ENCODE results near the gene C11orf16.

C11orf16 gene

DNA sequence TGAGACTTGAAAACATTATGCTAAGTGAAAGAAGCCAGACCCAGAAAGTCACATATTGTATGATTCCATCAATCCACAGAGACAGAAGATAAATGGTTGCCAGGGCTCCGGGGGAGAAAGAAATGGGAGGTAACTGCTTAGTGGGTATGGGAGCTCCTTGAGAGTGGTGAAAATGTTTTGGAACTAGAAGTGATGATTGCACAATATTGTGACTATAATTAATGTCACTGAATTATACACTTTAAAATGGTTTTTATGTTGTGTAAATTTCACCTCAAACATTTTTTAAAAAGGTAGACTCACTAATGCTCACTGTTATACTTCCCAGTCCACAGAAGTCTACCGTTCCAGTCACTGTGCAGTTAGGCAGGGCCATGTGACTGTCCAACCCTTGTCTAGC is 54.0 kb downstream of the C11orf16 start:
- DNase-seq, result no peak

- DNase-seq, result no peak
These were observed 58.9 kb downstream of the C11orf16 start for GRCh38 chr11:8873741-8874405.

GRCh38 chr11:8871962-8872361 is 60.8 kb downstream of the C11orf16 start:
- no peak for DNase-seq

DNA sequence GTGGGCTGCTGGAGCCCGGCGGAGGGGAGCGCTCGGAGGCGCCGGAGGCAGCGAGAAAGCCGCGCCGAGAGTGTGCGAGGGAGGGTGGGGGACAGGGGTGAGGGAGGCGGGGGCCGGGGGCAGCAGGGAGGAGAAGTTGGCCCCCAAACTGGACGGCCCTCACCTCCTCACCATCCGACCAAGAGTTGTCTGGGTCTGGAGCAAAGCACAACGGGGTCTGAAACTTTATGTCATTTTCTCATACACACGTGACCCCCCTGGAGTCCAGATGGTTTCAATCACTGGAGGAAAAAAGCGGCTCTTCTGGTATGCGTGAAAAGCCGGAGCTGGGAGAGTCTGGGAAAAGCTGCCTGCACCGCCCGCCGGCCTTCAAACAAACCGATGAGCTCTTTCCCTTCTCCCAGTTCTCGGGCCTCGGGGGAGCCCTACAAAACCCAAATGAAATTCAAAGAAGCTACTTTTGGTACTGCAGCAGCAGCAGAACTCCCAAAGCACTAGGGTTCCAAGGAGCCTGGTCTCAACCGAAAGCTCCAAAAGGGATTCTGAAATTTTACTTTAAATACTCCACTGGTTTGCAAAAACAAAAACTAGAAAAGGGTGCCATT is 61.5 kb downstream of the C11orf16 start:
- DNase-seq, result peak; percentile 60

GRCh38 chr11:8870411-8871170 is 62.2 kb downstream of the C11orf16 start:
- DNase-seq, result peak; percentile 22

Data from NCI-H446 treated with DMSO at 0.1 percent for 48 hours (cell line).